ENCODE data around the gene METAP1. TPM values are rescaled to one million over a fixed set of nuclear protein-coding genes. Genes with fewer than 3 reads are reported as not detected.

Gene METAP1
- total RNA-seq, 1 experiment from 2014 or later: 72.2 TPM

DNA sequence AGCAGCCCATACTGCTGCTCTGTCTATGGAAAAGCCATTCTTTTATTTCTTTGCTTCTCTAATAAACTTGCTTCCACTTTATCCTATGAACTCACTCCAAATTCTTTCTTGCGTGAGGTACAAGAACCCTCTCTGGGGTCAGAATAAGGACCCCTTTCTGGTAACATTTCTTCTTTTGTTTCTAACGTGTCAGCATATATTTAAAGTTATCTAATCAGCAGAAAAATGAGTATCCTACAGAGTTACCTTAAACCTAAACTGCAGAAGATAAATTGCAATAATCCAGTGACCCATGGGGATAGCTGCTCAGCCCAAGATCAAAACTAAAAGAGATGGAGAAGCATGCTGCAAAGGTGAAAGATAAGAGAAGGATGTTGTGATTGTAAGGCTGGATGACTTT is 89.1 kb downstream of the METAP1 start:
- no peak overlapping the region for H3K4me3 ChIP-seq (ENCODE audit: low read depth, low read length, poor library complexity, severe bottlenecking)
- intact Hi-C loops (cut with micrococcal nuclease; ENCODE audit: unreplicated experiment): no loop called here
- H3K36me3 ChIP-seq (ENCODE audit: insufficient read depth, low read length, poor library complexity, severe bottlenecking): peaks cover 58% of the 10 kb centered on the region
- H3K27me3 ChIP-seq (replicated peaks; ENCODE audit: insufficient read depth, low read depth, low read length, poor library complexity): no peaks in the 10 kb centered on the region
- ChIA-PET POLR2A (ENCODE audit: low non-redundant PET) (no interaction called here), CTCF (no interaction called here)
- no TSS peak for BruUV-seq (replicated peaks)
- DNase-seq (ENCODE audit: low spot score): no peak
- H3K4me1 ChIP-seq (ENCODE audit: insufficient read depth, low read length, poor library complexity, severe bottlenecking): no peaks in the 10 kb centered on the region
- no peak overlapping the region for H3K27ac ChIP-seq (ENCODE audit: low read depth, low read length, poor library complexity, severe bottlenecking)
- H3K9me3 ChIP-seq (ENCODE audit: low read depth, low read length, poor library complexity, severe bottlenecking): no peaks in the 10 kb centered on the region
- TF ChIP-seq EZH2 (IDR thresholded peaks at IDR 0.05; ENCODE audit: borderline replicate concordance, low read depth, low read length, poor library complexity, severe bottlenecking): no peak
- TF ChIP-seq, protein P1, sequence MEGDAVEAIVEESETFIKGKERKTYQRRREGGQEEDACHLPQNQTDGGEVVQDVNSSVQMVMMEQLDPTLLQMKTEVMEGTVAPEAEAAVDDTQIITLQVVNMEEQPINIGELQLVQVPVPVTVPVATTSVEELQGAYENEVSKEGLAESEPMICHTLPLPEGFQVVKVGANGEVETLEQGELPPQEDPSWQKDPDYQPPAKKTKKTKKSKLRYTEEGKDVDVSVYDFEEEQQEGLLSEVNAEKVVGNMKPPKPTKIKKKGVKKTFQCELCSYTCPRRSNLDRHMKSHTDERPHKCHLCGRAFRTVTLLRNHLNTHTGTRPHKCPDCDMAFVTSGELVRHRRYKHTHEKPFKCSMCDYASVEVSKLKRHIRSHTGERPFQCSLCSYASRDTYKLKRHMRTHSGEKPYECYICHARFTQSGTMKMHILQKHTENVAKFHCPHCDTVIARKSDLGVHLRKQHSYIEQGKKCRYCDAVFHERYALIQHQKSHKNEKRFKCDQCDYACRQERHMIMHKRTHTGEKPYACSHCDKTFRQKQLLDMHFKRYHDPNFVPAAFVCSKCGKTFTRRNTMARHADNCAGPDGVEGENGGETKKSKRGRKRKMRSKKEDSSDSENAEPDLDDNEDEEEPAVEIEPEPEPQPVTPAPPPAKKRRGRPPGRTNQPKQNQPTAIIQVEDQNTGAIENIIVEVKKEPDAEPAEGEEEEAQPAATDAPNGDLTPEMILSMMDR (conservative IDR thresholded peaks at IDR 0.05; ENCODE audit: low read depth, low read length): no peak

DNA sequence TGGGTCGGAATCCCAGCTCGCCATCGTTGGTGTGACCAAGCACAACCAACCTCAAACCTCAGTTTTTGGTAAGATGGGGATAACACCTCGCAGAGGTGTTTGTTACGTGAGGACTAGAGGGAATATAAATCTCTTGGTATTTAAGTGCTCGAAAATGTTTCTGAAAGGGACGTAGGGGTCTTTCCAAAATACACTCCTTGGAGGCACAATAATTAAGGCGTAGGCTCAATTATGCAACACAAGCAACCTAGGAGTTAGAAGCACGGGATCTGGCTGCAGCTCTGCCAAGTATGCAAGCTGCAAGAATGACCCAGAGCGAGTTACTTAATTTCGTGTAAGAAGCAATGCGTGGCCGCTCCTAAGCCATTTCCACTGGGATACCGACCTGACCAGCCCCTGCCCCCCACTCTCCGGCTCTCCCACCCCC is 92.5 kb downstream of the METAP1 start:
- peak; percentile 61 for DNase-seq (ENCODE audit: low spot score)
- ChIA-PET CTCF (interaction anchor here (0.7 to 1.0 kb wide), 2 partner anchors 93 to 150 kb away, joined by 3 read pairs; partner anchors contain the start of gene METAP1), POLR2A (ENCODE audit: low non-redundant PET) (no interaction called here)
- TF ChIP-seq, protein P1 (conservative IDR thresholded peaks at IDR 0.05; ENCODE audit: low read depth, low read length): no peak
- no peak for TF ChIP-seq EZH2 (IDR thresholded peaks at IDR 0.05; ENCODE audit: borderline replicate concordance, low read depth, low read length, poor library complexity, severe bottlenecking)
- Histone ChIP-seq H3K27me3 (replicated peaks; ENCODE audit: insufficient read depth, low read depth, low read length, poor library complexity) (no peaks in the 10 kb centered on the region), H3K4me1 (ENCODE audit: insufficient read depth, low read length, poor library complexity, severe bottlenecking) (no peaks in the 10 kb centered on the region), H3K9me3 (ENCODE audit: low read depth, low read length, poor library complexity, severe bottlenecking) (no peaks in the 10 kb centered on the region), H3K36me3 (ENCODE audit: insufficient read depth, low read length, poor library complexity, severe bottlenecking) (peaks cover 24% of the 10 kb centered on the region), H3K4me3 (ENCODE audit: low read depth, low read length, poor library complexity, severe bottlenecking) (peak overlapping the region; percentile 61), H3K27ac (ENCODE audit: low read depth, low read length, poor library complexity, severe bottlenecking) (peak overlapping the region; percentile 88)
- intact Hi-C loops (cut with micrococcal nuclease; ENCODE audit: unreplicated experiment): no loop called here
- BruUV-seq (replicated peaks): TSS peak; percentile 64

DNA sequence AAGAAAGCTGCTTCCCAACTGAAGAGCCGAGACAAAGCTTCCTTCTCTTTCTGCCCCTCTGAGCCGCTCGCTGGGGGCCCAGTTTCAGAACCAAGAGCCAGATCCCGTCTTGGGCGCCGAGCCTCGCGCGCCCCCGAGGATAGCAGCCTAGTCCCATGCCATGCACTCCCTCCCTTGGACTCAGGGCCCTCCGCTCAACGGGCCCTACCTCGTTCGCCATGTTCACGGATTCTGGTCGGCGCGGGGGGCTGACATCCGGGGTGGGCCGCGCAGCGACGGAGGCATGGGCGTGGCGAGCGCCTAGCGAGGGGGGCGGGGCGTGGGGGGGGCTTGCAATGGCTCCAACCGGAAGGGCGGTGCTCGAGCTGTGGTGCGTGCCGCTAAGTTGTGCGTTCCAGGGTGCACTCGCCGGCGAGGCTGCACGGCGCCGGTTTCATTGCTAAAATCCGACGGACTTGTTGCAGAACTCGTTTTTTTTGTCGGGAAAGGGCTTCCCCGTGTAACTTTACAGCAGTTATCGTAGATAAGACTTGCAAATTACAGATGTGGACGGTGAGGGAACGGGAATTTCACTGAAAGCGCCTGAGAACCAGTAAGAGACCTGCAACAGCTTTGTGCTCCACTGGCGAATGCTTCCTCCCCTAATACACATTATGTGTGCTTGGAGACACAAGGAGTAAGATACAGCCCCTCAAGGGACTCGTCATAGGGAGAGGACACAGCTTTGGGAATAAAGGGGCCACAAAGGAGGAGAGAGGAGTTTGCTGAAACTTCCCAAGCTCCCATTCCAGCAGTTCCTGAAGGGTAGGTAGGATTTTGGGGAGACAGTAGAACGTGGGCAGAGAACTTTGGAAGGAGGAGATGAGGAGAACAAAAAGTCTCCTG is 93.2 kb downstream of the METAP1 start, which contains the start of gene ADH5:
Gene ADH5, minus strand, starts transcription at position 308 of the 885 bp plus-strand sequence. Its CDS starts 88 bp downstream, at position 220.
- DNase-seq (ENCODE audit: low spot score): peak; percentile 93
- ChIA-PET CTCF (interaction anchor here (0.7 to 1.0 kb wide), 2 partner anchors 93 to 151 kb away, joined by 3 read pairs; partner anchors contain the start of gene METAP1), POLR2A (ENCODE audit: low non-redundant PET) (interaction anchor here (0.6 kb wide), 1 partner anchor 1682 kb away, joined by 3 read pairs; no protein-coding TSS in a partner anchor)
- TSS peak; percentile 91 for BruUV-seq (replicated peaks)
- H3K36me3 ChIP-seq (ENCODE audit: insufficient read depth, low read length, poor library complexity, severe bottlenecking): peaks cover 17% of the 10 kb centered on the region
- H3K9me3 ChIP-seq (ENCODE audit: low read depth, low read length, poor library complexity, severe bottlenecking): no peaks in the 10 kb centered on the region
- peak within 1 kb of the TSS; percentile 88 for H3K27ac ChIP-seq (ENCODE audit: low read depth, low read length, poor library complexity, severe bottlenecking)
- H3K4me1 ChIP-seq (ENCODE audit: insufficient read depth, low read length, poor library complexity, severe bottlenecking): no peaks in the 10 kb centered on the region
- intact Hi-C loops (cut with micrococcal nuclease; ENCODE audit: unreplicated experiment): no loop called here
- TF ChIP-seq EZH2 (IDR thresholded peaks at IDR 0.05; ENCODE audit: borderline replicate concordance, low read depth, low read length, poor library complexity, severe bottlenecking): no peak
- TF ChIP-seq, protein P1 (conservative IDR thresholded peaks at IDR 0.05; ENCODE audit: low read depth, low read length): no peak
- H3K4me3 ChIP-seq (ENCODE audit: low read depth, low read length, poor library complexity, severe bottlenecking): peak within 1 kb of the TSS; percentile 61
- H3K27me3 ChIP-seq (replicated peaks; ENCODE audit: insufficient read depth, low read depth, low read length, poor library complexity): no peaks in the 10 kb centered on the region

Data from A673 (cell line).